HCT116 (cell line): ENCODE data around the gene RPS6KC1.

Experiments
- EZH2 ChIP-seq: fragments of 200-600 bp; sonication (generic); IDR thresholded peaks from 2 replicates; pipeline ENCODE4 v1.6.1; 2017; ENCODE audit warnings: antibody characterized with exemption, mixed run types
- FOSL1 ChIP-seq: IDR thresholded peaks from 2 replicates; pipeline ENCODE4 v1.6.1; 2012; ENCODE audit warnings: low read depth
- JUND ChIP-seq: IDR thresholded peaks from 2 replicates; pipeline ENCODE4 v1.6.1; 2012
- RAD21 ChIP-seq: IDR thresholded peaks from 2 replicates; pipeline ENCODE4 v1.6.1; 2012; ENCODE audit warnings: low read depth, mild to moderate bottlenecking
- SRF ChIP-seq: IDR thresholded peaks from 2 replicates; pipeline ENCODE4 v1.6.1; 2012; ENCODE audit warnings: low read depth
- TF ChIP-seq, protein P1 (sequence below), 3 experiments: fragments of 200-600 bp in 1 of 3; sonication (generic) in 1 of 3; IDR thresholded peaks in 2 of 3; conservative IDR thresholded peaks in 1 of 3; 2 replicates each; pipeline ENCODE4 v1.5.1; 2012 to 2017; ENCODE audit warnings: low read depth in 2 of 3, low read length in 2 of 3, antibody characterized with exemption in 1 of 3, borderline replicate concordance in 1 of 3, control low read depth in 1 of 3, mild to moderate bottlenecking in 1 of 3, mixed read lengths in 1 of 3, mixed run types in 1 of 3, moderate library complexity in 1 of 3; ENCODE audit not compliant: insufficient read depth in 1 of 3

DNA sequence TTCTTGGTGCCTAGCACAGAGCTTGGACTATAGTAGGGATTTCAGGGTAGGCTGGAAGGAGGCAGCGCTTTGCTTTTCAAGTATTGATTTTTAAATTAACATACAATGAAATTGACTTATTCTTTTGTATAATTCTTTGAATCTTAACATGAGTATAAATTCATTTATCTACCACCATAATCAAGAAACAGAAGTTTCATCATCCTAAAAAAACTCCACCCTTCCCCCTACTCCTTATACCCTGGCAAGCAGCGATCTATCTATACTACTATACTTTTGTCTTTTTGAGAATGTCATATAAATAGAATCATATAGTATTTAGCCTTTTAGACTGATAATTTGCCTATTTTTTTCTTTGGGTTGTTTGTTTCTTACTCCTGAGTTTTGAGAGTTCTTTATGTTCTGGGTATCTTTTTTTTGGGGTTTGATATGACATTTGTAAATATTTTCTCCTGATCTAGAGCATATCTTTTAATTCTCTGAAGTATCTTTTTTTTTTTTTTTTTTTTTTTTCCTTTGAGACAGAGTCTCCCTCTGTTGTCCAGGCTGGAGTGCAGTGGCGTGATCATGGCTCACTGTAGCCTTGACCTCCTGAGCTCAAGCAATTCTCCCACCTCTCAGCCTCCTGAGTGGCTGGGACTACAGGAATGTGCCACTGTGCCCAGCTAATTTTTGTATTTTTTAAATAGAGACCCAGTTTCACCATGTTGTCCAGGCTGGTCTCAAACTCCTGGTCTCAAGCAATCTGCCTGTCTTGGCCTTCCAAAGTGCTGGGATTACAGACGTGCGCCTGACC lies 6.4 kb downstream of the RPS6KC1 start:
- TF ChIP-seq, protein P1, sequence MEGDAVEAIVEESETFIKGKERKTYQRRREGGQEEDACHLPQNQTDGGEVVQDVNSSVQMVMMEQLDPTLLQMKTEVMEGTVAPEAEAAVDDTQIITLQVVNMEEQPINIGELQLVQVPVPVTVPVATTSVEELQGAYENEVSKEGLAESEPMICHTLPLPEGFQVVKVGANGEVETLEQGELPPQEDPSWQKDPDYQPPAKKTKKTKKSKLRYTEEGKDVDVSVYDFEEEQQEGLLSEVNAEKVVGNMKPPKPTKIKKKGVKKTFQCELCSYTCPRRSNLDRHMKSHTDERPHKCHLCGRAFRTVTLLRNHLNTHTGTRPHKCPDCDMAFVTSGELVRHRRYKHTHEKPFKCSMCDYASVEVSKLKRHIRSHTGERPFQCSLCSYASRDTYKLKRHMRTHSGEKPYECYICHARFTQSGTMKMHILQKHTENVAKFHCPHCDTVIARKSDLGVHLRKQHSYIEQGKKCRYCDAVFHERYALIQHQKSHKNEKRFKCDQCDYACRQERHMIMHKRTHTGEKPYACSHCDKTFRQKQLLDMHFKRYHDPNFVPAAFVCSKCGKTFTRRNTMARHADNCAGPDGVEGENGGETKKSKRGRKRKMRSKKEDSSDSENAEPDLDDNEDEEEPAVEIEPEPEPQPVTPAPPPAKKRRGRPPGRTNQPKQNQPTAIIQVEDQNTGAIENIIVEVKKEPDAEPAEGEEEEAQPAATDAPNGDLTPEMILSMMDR (IDR thresholded peaks at IDR 0.05 in 2 of 3, conservative IDR thresholded peaks at IDR 0.05 in 1 of 3; ENCODE audit: borderline replicate concordance in 1 of 3, insufficient read depth in 1 of 3, low read depth in 2 of 3, low read length in 2 of 3): no peak
- TF ChIP-seq FOSL1 (no peak), EZH2 (no peak), RAD21 (no peak), SRF (no peak), JUND (no peak)
